DND-41 (cell line): ENCODE results near the gene PTPRN2.
"Not testable (repeated sequence)": the region's sequence is repeated elsewhere in the genome, so short reads cannot be mapped to it uniquely, and the experiment has no call there.

ENCODE experiments used
- ATAC-seq: fragments of 200-7000 bp; cut with Tn5 transposase; 3 replicates; pipeline ENCODE4 v1.9.1; 2021; ENCODE audit warnings: low read depth; ENCODE audit not compliant: insufficient read depth
- DNase-seq: peaks from one replicate; pipeline ENCODE4 v3.0.0-alpha.2; 2020
- H2AFZ ChIP-seq: 2 replicates; pipeline ENCODE4 v1.6.0; 2012; ENCODE audit warnings: low read depth, low read length
- H3K27ac ChIP-seq: 2 replicates; pipeline ENCODE4 v1.5.1; 2012; ENCODE audit warnings: low read length, inconsistent platforms
- H3K27me3 ChIP-seq: fragments of 200-600 bp; sonication (generic); 2 replicates; pipeline ENCODE4 v1.6.0; 2012; ENCODE audit warnings: low read length, mild to moderate bottlenecking, inconsistent platforms; ENCODE audit not compliant: insufficient read depth, poor library complexity
- H3K36me3 ChIP-seq: 2 replicates; pipeline ENCODE4 v1.5.1; 2012; ENCODE audit warnings: low read length, inconsistent platforms; ENCODE audit not compliant: insufficient read depth
- H3K4me1 ChIP-seq: 2 replicates; pipeline ENCODE4 v1.5.1; 2012; ENCODE audit warnings: mild to moderate bottlenecking, low read length; ENCODE audit not compliant: insufficient read depth
- H3K4me2 ChIP-seq: 2 replicates; pipeline ENCODE4 v1.6.0; 2012; ENCODE audit warnings: mild to moderate bottlenecking, moderate library complexity, low read length, inconsistent platforms; ENCODE audit not compliant: insufficient read depth
- H3K4me3 ChIP-seq, 2 experiments: fragments of 200-600 bp in 1 of 2; shearing (Covaris generic) in 1 of 2; 2 replicates each; pipeline ENCODE4 v1.5.1; 2012 to 2016; ENCODE audit warnings: inconsistent platforms in 2 of 2, low read length in 2 of 2, mild to moderate bottlenecking in 2 of 2, low read depth in 1 of 2, moderate library complexity in 1 of 2
- H3K79me2 ChIP-seq: 2 replicates; pipeline ENCODE4 v1.6.0; 2012; ENCODE audit warnings: low read length, inconsistent platforms; ENCODE audit not compliant: insufficient read depth
- H3K9ac ChIP-seq: 2 replicates; pipeline ENCODE4 v1.6.0; 2012; ENCODE audit warnings: low read depth, mild to moderate bottlenecking, inconsistent platforms, low read length, moderate library complexity
- H3K9me3 ChIP-seq: 2 replicates; pipeline ENCODE4 v1.5.1; 2012; ENCODE audit warnings: low read length, moderate library complexity, mild to moderate bottlenecking, inconsistent platforms; ENCODE audit not compliant: insufficient read depth, severe bottlenecking
- H4K20me1 ChIP-seq: 2 replicates; pipeline ENCODE4 v1.6.0; 2012; ENCODE audit warnings: low read length; ENCODE audit not compliant: insufficient read depth
- CTCF ChIP-seq: IDR thresholded peaks from 2 replicates; pipeline ENCODE4 v1.5.1; 2012; ENCODE audit warnings: borderline replicate concordance, low read length, moderate library complexity, mild to moderate bottlenecking; ENCODE audit not compliant: poor library complexity, severe bottlenecking; ENCODE audit errors: extremely low read depth
- EZH2 ChIP-seq: IDR thresholded peaks from 3 replicates; pipeline ENCODE4 v1.6.1; 2012; ENCODE audit warnings: borderline replicate concordance, low read depth, mild to moderate bottlenecking, moderate library complexity, low read length, inconsistent platforms; ENCODE audit not compliant: severe bottlenecking

PTPRN2 gene

GRCh38 chr7:158255558-158255957, 332.1 kb downstream of the PTPRN2 start:
- no peak for ATAC-seq
- H3K79me2 ChIP-seq, result no peaks in the 10 kb centered on the region
- no peak overlapping the region for H3K4me3 ChIP-seq
- TF ChIP-seq EZH2, result no peak
- TF ChIP-seq CTCF, result no peak
- H3K9ac ChIP-seq, result no peak overlapping the region
- H3K9me3 ChIP-seq, result no peaks in the 10 kb centered on the region
- no peaks in the 10 kb centered on the region for H3K36me3 ChIP-seq
- H3K4me1 ChIP-seq, result no peaks in the 10 kb centered on the region
- no peak overlapping the region for H2AFZ ChIP-seq
- no peak for DNase-seq
- no peak overlapping the region for H3K27ac ChIP-seq
- no peak overlapping the region for H3K4me2 ChIP-seq
- H3K27me3 ChIP-seq, result no peaks in the 10 kb centered on the region
- no peaks in the 10 kb centered on the region for H4K20me1 ChIP-seq

GRCh38 chr7:158255156-158255555, 332.5 kb downstream of the PTPRN2 start:
- ATAC-seq, result no peak
- Histone ChIP-seq H3K9ac (no peak overlapping the region), H4K20me1 (no peaks in the 10 kb centered on the region), H3K27me3 (no peaks in the 10 kb centered on the region), H3K4me2 (no peak overlapping the region), H3K36me3 (no peaks in the 10 kb centered on the region), H3K79me2 (no peaks in the 10 kb centered on the region), H3K4me1 (no peaks in the 10 kb centered on the region), H3K4me3 (no peak overlapping the region), H3K27ac (no peak overlapping the region), H2AFZ (no peak overlapping the region), H3K9me3 (no peaks in the 10 kb centered on the region)
- no peak for TF ChIP-seq CTCF
- TF ChIP-seq EZH2, result no peak
- DNase-seq, result no peak

- not testable (repeated sequence) for H3K9ac ChIP-seq, H3K4me1 ChIP-seq, H2AFZ ChIP-seq, H3K4me3 ChIP-seq, H3K27ac ChIP-seq, H3K9me3 ChIP-seq, ATAC-seq, H3K36me3 ChIP-seq, DNase-seq, H3K79me2 ChIP-seq, H4K20me1 ChIP-seq, H3K4me2 ChIP-seq, H3K27me3 ChIP-seq
Observed at GRCh38 chr7:158253670-158254045, 334.0 kb downstream of the PTPRN2 start.

- Histone ChIP-seq H3K4me3 (no peak overlapping the region), H3K9me3 (peaks cover 10% of the 10 kb centered on the region), H3K79me2 (no peaks in the 10 kb centered on the region), H3K9ac (no peak overlapping the region), H3K27ac (no peak overlapping the region), H2AFZ (no peak overlapping the region), H3K36me3 (no peaks in the 10 kb centered on the region), H3K4me2 (no peak overlapping the region), H3K4me1 (no peaks in the 10 kb centered on the region), H3K27me3 (no peaks in the 10 kb centered on the region), H4K20me1 (no peaks in the 10 kb centered on the region)
- no peak for ATAC-seq
- no peak for DNase-seq
- TF ChIP-seq CTCF (no peak), EZH2 (no peak)
Observed at GRCh38 chr7:158252837-158253669, 334.6 kb downstream of the PTPRN2 start.
